K562 (cell line): ENCODE results near the gene SLC34A1. TPM values are rescaled to one million over a fixed set of nuclear protein-coding genes. Genes with fewer than 3 reads are reported as not detected.

ENCODE experiments used
- CEBPB ChIP-seq: fragments of 450-650 bp; IDR thresholded peaks from 2 replicates; pipeline ENCODE4 v1.6.1; 2016; ENCODE audit warnings: missing genetic modification characterization, missing compliant biosample characterization
- ELF2 ChIP-seq: fragments of 250-450 bp; sonication (Bioruptor Pico); IDR thresholded peaks from 2 replicates; pipeline ENCODE4 v1.5.0; 2021; ENCODE audit warnings: mild to moderate bottlenecking
- ETS2 ChIP-seq: IDR thresholded peaks from 2 replicates; pipeline ENCODE4 v1.6.1; 2016; ENCODE audit warnings: borderline replicate concordance, missing genetic modification characterization, mild to moderate bottlenecking, moderate library complexity, missing compliant biosample characterization; ENCODE audit not compliant: poor library complexity, severe bottlenecking
- ETV1 ChIP-seq: fragments of 450-650 bp; conservative IDR thresholded peaks from 2 replicates; pipeline ENCODE4 v1.6.1; 2016; ENCODE audit warnings: missing genetic modification characterization, control low read depth, low read depth, missing compliant biosample characterization
- HLTF ChIP-seq: fragments of 450-650 bp; IDR thresholded peaks from 2 replicates; pipeline ENCODE4 v1.6.1; 2016
- MEIS2 ChIP-seq: fragments of 450-650 bp; IDR thresholded peaks from 2 replicates; pipeline ENCODE4 v1.6.1; 2014; ENCODE audit warnings: mild to moderate bottlenecking; ENCODE audit not compliant: partially characterized antibody
- RNF2 ChIP-seq: sonication (generic); IDR thresholded peaks from 2 replicates; pipeline ENCODE4 v1.6.1; 2016
- SOX6 ChIP-seq: fragments of 450-650 bp; IDR thresholded peaks from 2 replicates; pipeline ENCODE4 v1.6.1; 2014; ENCODE audit warnings: mild to moderate bottlenecking
- TBP ChIP-seq: optimal IDR thresholded peaks from 2 replicates; pipeline ENCODE3; 2011; ENCODE audit warnings: low read depth, low read length, improper control_type of control experiment
- ZNF197 ChIP-seq: fragments of 200-800 bp; sonication (Bioruptor generic); IDR thresholded peaks from 2 replicates; pipeline ENCODE4 v1.6.1; 2016; ENCODE audit warnings: low read depth, missing genetic modification characterization, missing compliant biosample characterization
- ZNF316 ChIP-seq: fragments of 450-650 bp; IDR thresholded peaks from 2 replicates; pipeline ENCODE4 v1.6.1; 2016
- ZNF445 ChIP-seq: fragments of 250-450 bp; sonication (Bioruptor Pico); IDR thresholded peaks from 2 replicates; pipeline ENCODE4 v1.4.0; 2020; ENCODE audit warnings: low read depth, mild to moderate bottlenecking, moderate library complexity
- ZNF584 ChIP-seq: fragments of 200-800 bp; sonication (Bioruptor generic); IDR thresholded peaks from 2 replicates; pipeline ENCODE4 v1.6.1; 2016; ENCODE audit warnings: low read depth, mild to moderate bottlenecking, missing genetic modification characterization, missing compliant biosample characterization
- ZZZ3 ChIP-seq: fragments of 450-650 bp; IDR thresholded peaks from 2 replicates; pipeline ENCODE4 v1.6.1; 2016; ENCODE audit warnings: antibody characterized with exemption, mild to moderate bottlenecking, moderate library complexity
- polyA plus RNA-seq, 8 experiments: library from polyadenylated mRNA; depleted of rRNA in 4 of 8; stranded (reverse) in 5 of 8; unstranded in 3 of 8; fragments of >200 nt; fragmentation: Nextera tagmentation in 2 of 8; fragmentation: Illumina TruSeq in 1 of 8; extraction: Ambion mirVana in 2 of 8; extraction: Trizol in 1 of 8; gene quantifications; 2 replicates each; pipeline versions ENCODE4 v1.2.1 to v1.2.3, GENCODE V29; 2011 to 2014; ENCODE audit warnings: inconsistent platforms in 1 of 8, missing spikeins in 1 of 8
- total RNA-seq, 7 experiments: library from RNA; depleted of rRNA in 6 of 7; stranded (reverse); fragments of >200 nt in 6 of 7; fragmentation: Illumina TruSeq in 2 of 7; extraction: Trizol in 2 of 7; gene quantifications; 2 replicates each; pipeline versions ENCODE4 v1.2.1 to v1.2.3, GENCODE V29; 2011 to 2021; ENCODE audit warnings: low replicate concordance in 1 of 7
- TF ChIP-seq, protein P1 (sequence below): fragments of 200-800 bp; sonication (Bioruptor generic); IDR thresholded peaks from 2 replicates; pipeline ENCODE4 v1.6.1; 2016; ENCODE audit warnings: missing genetic modification characterization, missing compliant biosample characterization
- TF ChIP-seq, protein P2 (sequence below): fragments of 200-800 bp; sonication (Bioruptor generic); IDR thresholded peaks from 2 replicates; pipeline ENCODE4 v1.6.1; 2017; ENCODE audit warnings: missing genetic modification characterization, missing compliant biosample characterization
- TF ChIP-seq, protein P3 (sequence below), 2 experiments: fragments of 450-650 bp in 1 of 2; IDR thresholded peaks; 2 replicates each; pipeline ENCODE4 v1.6.1; 2011 to 2017; ENCODE audit warnings: low read depth in 2 of 2, antibody characterized with exemption in 1 of 2, borderline replicate concordance in 1 of 2, low read length in 1 of 2, mild to moderate bottlenecking in 1 of 2, mixed read lengths in 1 of 2; ENCODE audit not compliant: control insufficient read depth in 1 of 2

SLC34A1 gene
- total and polyA plus RNA-seq, 9 of the 15 experiments (the other 6 are each of a cell fraction or from before 2014, with no cell fraction given), result not detected

DNA sequence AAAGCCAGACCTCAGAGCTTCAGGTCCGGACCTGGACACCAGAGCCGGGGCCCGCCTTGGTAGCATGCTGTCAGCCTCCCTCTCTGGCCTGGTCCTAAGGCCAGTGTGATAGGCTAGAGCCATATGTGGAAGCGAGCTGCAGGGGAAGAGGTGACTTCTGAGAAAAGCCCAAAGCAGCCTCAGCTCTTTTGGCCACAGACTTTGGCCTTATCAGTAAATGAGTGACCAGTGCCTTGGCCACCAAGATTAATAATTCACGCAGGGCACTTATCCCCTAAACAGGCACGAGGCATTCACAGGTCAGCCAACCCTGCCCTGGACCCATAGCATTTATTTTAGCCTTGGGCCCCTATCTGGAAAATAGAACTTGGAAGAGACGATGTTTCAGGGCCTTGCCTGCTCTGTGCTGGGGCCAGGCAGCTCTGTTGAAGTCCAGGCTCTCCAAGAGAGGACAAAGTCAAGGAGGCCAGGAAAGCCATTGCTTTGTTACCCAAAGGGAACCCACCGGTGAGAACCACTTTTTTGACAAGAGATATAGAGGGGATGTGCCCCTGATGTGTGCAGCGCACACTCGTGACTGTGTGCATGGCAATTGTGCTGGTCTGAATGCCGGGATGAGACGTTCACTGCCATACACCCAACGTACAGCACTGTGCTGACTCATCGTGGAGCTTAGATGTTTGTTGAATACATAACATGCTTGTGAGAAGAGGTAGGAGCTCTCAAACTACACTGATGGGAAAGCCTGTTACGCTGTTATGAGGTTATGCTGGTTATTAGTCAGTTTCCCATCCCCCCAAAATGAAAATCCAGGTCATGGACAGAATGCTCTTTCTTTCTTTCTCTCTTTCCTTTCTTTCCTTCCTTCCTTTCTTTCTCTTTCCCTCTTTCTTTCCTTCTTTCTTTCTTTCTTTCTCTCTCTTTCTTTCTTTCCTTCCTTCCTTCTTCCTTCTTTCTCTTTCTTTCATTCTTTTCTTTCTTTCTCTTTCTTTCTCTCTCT lies 5.0 kb upstream of the SLC34A1 start (continued):
- TF ChIP-seq, protein P1, sequence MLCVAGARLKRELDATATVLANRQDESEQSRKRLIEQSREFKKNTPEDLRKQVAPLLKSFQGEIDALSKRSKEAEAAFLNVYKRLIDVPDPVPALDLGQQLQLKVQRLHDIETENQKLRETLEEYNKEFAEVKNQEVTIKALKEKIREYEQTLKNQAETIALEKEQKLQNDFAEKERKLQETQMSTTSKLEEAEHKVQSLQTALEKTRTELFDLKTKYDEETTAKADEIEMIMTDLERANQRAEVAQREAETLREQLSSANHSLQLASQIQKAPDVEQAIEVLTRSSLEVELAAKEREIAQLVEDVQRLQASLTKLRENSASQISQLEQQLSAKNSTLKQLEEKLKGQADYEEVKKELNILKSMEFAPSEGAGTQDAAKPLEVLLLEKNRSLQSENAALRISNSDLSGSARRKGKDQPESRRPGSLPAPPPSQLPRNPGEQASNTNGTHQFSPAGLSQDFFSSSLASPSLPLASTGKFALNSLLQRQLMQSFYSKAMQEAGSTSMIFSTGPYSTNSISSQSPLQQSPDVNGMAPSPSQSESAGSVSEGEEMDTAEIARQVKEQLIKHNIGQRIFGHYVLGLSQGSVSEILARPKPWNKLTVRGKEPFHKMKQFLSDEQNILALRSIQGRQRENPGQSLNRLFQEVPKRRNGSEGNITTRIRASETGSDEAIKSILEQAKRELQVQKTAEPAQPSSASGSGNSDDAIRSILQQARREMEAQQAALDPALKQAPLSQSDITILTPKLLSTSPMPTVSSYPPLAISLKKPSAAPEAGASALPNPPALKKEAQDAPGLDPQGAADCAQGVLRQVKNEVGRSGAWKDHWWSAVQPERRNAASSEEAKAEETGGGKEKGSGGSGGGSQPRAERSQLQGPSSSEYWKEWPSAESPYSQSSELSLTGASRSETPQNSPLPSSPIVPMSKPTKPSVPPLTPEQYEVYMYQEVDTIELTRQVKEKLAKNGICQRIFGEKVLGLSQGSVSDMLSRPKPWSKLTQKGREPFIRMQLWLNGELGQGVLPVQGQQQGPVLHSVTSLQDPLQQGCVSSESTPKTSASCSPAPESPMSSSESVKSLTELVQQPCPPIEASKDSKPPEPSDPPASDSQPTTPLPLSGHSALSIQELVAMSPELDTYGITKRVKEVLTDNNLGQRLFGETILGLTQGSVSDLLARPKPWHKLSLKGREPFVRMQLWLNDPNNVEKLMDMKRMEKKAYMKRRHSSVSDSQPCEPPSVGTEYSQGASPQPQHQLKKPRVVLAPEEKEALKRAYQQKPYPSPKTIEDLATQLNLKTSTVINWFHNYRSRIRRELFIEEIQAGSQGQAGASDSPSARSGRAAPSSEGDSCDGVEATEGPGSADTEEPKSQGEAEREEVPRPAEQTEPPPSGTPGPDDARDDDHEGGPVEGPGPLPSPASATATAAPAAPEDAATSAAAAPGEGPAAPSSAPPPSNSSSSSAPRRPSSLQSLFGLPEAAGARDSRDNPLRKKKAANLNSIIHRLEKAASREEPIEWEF (CRISPR knock-in tag), result peak; percentile 91
- TF ChIP-seq, protein P2, sequence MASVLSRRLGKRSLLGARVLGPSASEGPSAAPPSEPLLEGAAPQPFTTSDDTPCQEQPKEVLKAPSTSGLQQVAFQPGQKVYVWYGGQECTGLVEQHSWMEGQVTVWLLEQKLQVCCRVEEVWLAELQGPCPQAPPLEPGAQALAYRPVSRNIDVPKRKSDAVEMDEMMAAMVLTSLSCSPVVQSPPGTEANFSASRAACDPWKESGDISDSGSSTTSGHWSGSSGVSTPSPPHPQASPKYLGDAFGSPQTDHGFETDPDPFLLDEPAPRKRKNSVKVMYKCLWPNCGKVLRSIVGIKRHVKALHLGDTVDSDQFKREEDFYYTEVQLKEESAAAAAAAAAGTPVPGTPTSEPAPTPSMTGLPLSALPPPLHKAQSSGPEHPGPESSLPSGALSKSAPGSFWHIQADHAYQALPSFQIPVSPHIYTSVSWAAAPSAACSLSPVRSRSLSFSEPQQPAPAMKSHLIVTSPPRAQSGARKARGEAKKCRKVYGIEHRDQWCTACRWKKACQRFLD (CRISPR knock-in tag), result peak; percentile 95
- TF ChIP-seq SOX6 (0 out of 2 replicates have a peak, but pooled peaks have one; percentile 11), RNF2 (0 out of 2 replicates have a peak, but pooled peaks have one; percentile 7), HLTF (peak; percentile 96), ZNF316 (peak; percentile 98), TBP (peak; percentile 40), CEBPB (tag) (no peak), ZNF584 (CRISPR knock-in tag) (peak; percentile 85), ZNF445 (CRISPR knock-in tag) (peak; percentile 81; the same call in 1 of the 2 replicates), ETV1 (peak; percentile 50), MEIS2 (no peak), ZNF197 (peak; percentile 60; the same call in 1 of the 2 replicates), ELF2 (CRISPR knock-in tag) (0 out of 2 replicates have a peak, but pooled peaks have one; percentile 37), ETS2 (tag) (no peak), ZZZ3 (peak; percentile 60; the same call in 1 of the 2 replicates)
- TF ChIP-seq, protein P3, sequence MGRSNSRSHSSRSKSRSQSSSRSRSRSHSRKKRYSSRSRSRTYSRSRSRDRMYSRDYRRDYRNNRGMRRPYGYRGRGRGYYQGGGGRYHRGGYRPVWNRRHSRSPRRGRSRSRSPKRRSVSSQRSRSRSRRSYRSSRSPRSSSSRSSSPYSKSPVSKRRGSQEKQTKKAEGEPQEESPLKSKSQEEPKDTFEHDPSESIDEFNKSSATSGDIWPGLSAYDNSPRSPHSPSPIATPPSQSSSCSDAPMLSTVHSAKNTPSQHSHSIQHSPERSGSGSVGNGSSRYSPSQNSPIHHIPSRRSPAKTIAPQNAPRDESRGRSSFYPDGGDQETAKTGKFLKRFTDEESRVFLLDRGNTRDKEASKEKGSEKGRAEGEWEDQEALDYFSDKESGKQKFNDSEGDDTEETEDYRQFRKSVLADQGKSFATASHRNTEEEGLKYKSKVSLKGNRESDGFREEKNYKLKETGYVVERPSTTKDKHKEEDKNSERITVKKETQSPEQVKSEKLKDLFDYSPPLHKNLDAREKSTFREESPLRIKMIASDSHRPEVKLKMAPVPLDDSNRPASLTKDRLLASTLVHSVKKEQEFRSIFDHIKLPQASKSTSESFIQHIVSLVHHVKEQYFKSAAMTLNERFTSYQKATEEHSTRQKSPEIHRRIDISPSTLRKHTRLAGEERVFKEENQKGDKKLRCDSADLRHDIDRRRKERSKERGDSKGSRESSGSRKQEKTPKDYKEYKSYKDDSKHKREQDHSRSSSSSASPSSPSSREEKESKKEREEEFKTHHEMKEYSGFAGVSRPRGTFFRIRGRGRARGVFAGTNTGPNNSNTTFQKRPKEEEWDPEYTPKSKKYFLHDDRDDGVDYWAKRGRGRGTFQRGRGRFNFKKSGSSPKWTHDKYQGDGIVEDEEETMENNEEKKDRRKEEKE (IDR thresholded peaks at IDR 0.05; ENCODE audit: borderline replicate concordance in 1 of 2, control insufficient read depth in 1 of 2, low read depth in 2 of 2, low read length in 1 of 2), result 0 out of 4 replicates have a peak, but pooled peaks have one; percentile 26 to 68
